Mucosa of descending colon (tissue), 3 donors: ENCODE results near the gene FAF1. TPM values are rescaled to one million over a fixed set of nuclear protein-coding genes. Genes with fewer than 3 reads are reported as not detected.
"Not testable (repeated sequence)": the region's sequence is repeated elsewhere in the genome, so short reads cannot be mapped to it uniquely, and the experiment has no call there.

Experiments used
- ATAC-seq: fragments of 200-7000 bp; cut with Tn5 transposase; one replicate; pipeline ENCODE4 v1.9.1; 2020; ENCODE audit warnings: mild to moderate bottlenecking, moderate library complexity
- DNase-seq, 3 donors: peaks; one replicate each; pipeline ENCODE4 v3.0.0-alpha.2; 2020
- H3K36me3 ChIP-seq: fragments of 200-600 bp; one replicate; pipeline ENCODE4 v1.8.0; 2021; ENCODE audit warnings: low read depth, mild to moderate bottlenecking
- H3K4me1 ChIP-seq: fragments of 200-600 bp; one replicate; pipeline ENCODE4 v1.8.0; 2021; ENCODE audit warnings: low read depth, mild to moderate bottlenecking
- H3K4me3 ChIP-seq: fragments of 200-600 bp; one replicate; pipeline ENCODE4 v1.8.0; 2021; ENCODE audit warnings: mild to moderate bottlenecking
- H3K9me3 ChIP-seq: fragments of 200-600 bp; one replicate; pipeline ENCODE4 v1.8.0; 2021; ENCODE audit warnings: mild to moderate bottlenecking
- intact Hi-C, 2 donors: fragments of 100-400 bp; cut with DNase I in 1 of 2; cut with micrococcal nuclease in 1 of 2; formaldehyde crosslinking; loops; one replicate each; pipeline versions ENCODE4 v1.11.0 to v1.11.1; 2022; cut with DNase I, micrococcal nuclease
- total RNA-seq, 3 donors: library from RNA; stranded (reverse); fragmentation: NEBNext Ultra II Directional in 2 of 3; extraction: Animal tissue kit (Norgen Biotek cat#: 25700) in 2 of 3; gene quantifications; one replicate each; pipeline versions ENCODE4 v1.2.1 to v1.2.4, GENCODE V29; 2021 to 2023
- TF ChIP-seq, protein P1 (sequence below): fragments of 200-600 bp; IDR thresholded peaks from one replicate; pipeline ENCODE4 v1.8.0; 2022; ENCODE audit warnings: antibody characterized with exemption, mild to moderate bottlenecking
- donor health status: DM: no; HTN: no; CAD: no; lungs with moderate emphysema.
- donor health status: DM: no; HTN: no; CAD: no.
- donor health status: DM: no; HTN: yes; CAD: no.

FAF1 gene
- total RNA-seq, 3 donors from 2014 or later = 48.6 to 70.9 (median 57.7) TPM

DNA sequence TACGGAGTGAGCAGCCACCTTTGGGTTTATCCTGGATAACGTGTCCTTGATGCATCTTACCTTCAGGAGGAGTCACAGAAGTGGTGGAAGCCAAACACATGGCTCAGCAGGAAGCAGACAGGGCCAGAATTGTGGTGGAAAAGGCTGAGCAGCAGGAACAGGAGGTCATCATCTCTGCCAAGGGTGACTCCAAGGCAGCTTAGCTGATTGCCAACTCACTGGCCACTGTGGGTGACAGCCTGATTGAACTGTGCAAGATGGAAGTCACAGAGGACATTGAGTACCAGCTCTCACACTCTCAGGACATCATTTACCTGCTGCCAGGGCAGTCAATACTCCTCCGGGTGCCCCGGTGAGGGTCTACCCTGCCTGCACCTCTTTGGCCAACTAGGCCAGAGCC lies 179.3 kb downstream of the FAF1 start:
- TF ChIP-seq, protein P1, sequence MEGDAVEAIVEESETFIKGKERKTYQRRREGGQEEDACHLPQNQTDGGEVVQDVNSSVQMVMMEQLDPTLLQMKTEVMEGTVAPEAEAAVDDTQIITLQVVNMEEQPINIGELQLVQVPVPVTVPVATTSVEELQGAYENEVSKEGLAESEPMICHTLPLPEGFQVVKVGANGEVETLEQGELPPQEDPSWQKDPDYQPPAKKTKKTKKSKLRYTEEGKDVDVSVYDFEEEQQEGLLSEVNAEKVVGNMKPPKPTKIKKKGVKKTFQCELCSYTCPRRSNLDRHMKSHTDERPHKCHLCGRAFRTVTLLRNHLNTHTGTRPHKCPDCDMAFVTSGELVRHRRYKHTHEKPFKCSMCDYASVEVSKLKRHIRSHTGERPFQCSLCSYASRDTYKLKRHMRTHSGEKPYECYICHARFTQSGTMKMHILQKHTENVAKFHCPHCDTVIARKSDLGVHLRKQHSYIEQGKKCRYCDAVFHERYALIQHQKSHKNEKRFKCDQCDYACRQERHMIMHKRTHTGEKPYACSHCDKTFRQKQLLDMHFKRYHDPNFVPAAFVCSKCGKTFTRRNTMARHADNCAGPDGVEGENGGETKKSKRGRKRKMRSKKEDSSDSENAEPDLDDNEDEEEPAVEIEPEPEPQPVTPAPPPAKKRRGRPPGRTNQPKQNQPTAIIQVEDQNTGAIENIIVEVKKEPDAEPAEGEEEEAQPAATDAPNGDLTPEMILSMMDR = no peak
- H3K9me3 ChIP-seq = no peaks in the 10 kb centered on the region
- H3K4me3 ChIP-seq = no peak overlapping the region
- peaks cover 5% of the 10 kb centered on the region for H3K4me1 ChIP-seq
- no peak for DNase-seq
- no peak for ATAC-seq
- intact Hi-C loops = no loop called here
- H3K36me3 ChIP-seq = no peaks in the 10 kb centered on the region

DNA sequence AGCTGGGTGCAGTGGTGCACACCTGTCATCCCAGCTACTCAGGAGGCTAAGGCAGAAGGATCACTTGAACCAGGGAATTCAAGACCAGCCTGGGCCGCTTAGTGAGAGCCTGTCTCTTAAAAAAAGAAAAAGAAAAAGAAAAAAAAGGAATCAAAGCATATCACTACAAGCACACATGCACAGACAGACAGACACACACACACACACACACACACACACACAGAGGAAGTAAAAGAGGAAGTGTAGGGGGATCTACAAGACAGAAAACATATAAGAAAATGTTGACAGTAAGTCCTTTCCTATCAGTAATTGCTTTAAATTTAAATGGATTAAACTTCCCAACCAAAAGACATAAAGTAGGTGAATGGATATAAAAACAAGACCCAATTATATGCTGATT lies 180.3 kb downstream of the FAF1 start:
- intact Hi-C loops = loop anchor here (10.0 kb wide), 1 partner anchor 405 kb away; no protein-coding TSS in a partner anchor
- Histone ChIP-seq H3K4me3 (no peak overlapping the region), H3K9me3 (no peaks in the 10 kb centered on the region), H3K36me3 (no peaks in the 10 kb centered on the region), H3K4me1 (peaks cover 5% of the 10 kb centered on the region)
- TF ChIP-seq, protein P1 = no peak
- ATAC-seq (no peak), DNase-seq (no peak)

DNA sequence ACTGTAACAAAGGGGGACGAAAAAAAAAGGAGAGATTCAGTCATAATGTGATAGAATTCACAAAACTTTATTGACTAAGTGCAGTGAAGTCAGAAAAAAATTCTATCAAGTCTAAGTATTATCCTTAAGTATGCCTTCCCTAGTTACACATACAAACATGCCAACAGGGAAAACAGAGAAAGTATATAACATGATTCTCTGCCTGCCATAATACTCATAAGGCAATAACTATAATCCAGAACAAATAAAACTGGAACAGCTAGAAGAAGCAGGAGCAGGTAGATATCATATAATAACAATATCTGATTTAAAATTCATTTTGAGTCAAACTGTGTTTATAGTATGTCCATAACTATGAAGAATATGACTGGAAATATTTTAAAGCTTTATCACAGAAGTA lies 184.3 kb downstream of the FAF1 start:
- ATAC-seq = peak; percentile 74
- DNase-seq = no peak
- TF ChIP-seq, protein P1 = no peak
- Histone ChIP-seq H3K4me3 (no peak overlapping the region), H3K9me3 (no peaks in the 10 kb centered on the region), H3K36me3 (no peaks in the 10 kb centered on the region), H3K4me1 (peaks cover 5% of the 10 kb centered on the region)
- intact Hi-C loops = loop anchor here (10.0 kb wide), 1 partner anchor 409 kb away; no protein-coding TSS in a partner anchor

DNA sequence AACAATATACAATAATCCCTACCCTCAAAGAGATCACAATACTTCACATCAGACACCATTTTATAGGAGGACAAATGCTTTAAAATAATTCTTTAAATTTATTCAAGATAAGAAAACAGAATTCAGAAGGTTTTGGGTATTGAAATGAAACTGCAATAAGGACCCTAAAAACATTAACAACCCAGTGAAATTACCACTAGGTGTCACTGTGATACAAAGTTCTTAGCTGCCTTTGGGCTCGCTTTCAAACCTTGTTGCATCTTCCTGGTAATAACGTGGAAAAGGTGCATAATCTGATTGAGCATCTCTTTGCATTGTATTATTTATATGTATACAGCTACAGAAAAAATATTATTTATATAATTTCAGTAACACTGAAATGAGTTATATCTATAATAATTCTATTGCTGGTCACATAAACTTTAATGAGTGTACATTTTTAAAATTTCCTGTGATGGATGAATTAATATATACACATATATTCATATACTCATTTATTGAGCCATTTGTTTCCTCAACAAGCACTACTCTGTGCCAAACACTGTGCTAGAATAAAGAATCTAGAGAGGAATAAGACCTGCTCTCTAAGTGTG lies 185.2 kb downstream of the FAF1 start:
- DNase-seq (peak in 1 of 3 donors; percentile 34), ATAC-seq (peak; percentile 79)
- TF ChIP-seq, protein P1 = peak; percentile 32
- H3K36me3 ChIP-seq = no peaks in the 10 kb centered on the region
- H3K4me3 ChIP-seq = no peak overlapping the region
- intact Hi-C loops = loop anchor here (10.0 kb wide), 1 partner anchor 410 kb away; no protein-coding TSS in a partner anchor
- H3K9me3 ChIP-seq = no peaks in the 10 kb centered on the region
- peaks cover 5% of the 10 kb centered on the region for H3K4me1 ChIP-seq

DNA sequence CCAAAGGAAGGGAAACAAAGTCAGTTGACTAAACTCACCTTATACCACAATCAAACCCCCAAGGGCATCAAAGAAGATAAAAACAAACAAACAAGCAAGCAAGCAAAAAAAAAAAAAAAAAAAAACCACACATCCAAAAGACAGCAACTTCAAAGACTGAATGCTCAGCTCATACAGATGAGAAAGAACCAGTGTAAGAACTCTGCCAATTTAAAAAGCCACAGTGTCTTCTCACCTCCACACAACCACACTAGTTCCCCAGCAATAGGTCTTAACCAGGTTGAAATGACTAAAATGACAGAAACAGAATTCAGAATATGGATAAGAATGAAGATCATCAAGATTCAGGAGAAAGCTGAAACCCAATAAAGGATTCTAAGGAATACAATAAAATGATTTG lies 193.4 kb downstream of the FAF1 start:
- Histone ChIP-seq H3K36me3 (no peaks in the 10 kb centered on the region), H3K9me3 (no peaks in the 10 kb centered on the region), H3K4me3 (no peak overlapping the region), H3K4me1 (no peaks in the 10 kb centered on the region)
- TF ChIP-seq, protein P1 = no peak
- intact Hi-C loops = no loop called here
- DNase-seq (no peak), ATAC-seq (no peak)

DNA sequence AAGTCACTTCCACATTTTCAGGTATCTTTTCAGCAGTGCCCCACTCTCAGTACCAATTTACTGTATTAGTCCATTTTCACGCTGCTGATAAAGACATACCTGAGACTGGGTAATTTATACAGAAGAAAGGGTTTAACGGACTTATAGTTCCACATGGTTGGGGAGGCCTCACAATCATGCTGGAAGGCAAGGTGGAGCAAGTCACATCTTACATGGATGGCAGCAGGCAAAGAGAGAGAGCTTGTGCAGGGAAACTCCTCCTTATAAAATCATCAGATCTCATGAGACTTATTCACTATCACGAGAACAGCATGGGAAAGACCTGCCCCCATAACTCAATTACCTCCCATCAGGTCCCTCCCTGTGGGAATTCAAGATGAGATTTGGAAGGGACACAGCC lies 203.5 kb downstream of the FAF1 start:
- H3K4me1 ChIP-seq, H3K36me3 ChIP-seq, DNase-seq, H3K4me3 ChIP-seq, ATAC-seq, intact Hi-C loops, H3K9me3 ChIP-seq: not testable (repeated sequence)

DNA sequence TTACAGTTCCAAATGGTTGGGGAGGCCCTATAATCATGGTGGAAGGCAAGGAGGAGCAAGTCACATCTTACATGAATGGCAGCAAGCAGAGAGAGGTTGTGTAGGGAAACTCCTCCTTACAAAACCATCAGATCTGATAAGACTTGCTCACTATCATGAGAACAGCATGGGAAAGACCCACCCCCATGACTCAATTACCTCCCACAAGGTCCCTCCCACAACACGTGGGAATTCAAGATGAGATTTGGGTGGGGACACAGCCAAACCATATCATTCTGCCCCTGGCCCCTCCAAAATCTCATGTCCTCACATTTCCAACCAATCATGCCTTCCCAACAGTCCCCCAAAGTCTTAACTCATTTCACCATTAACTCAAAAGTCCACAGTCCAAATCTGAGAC lies 205.3 kb downstream of the FAF1 start:
- H3K4me1 ChIP-seq, ATAC-seq, H3K36me3 ChIP-seq, DNase-seq, H3K4me3 ChIP-seq, intact Hi-C loops, H3K9me3 ChIP-seq: not testable (repeated sequence)
